Liver (tissue), 9 donors: ENCODE measurements around the gene FLVCR2. TPM values are rescaled to one million over a fixed set of nuclear protein-coding genes. Genes with fewer than 3 reads are reported as not detected.

ENCODE experiments used
- DNase-seq: peaks from one replicate; pipeline ENCODE4 v3.0.0-alpha.2; 2017; ENCODE audit warnings: low spot score
- H3K27ac ChIP-seq, 2 donors: one replicate each; pipeline ENCODE4 v1.7.0; 2013; ENCODE audit warnings: inconsistent platforms in 2 of 2, low read length in 2 of 2, control low read depth in 1 of 2, low read depth in 1 of 2, mild to moderate bottlenecking in 1 of 2
- H3K27me3 ChIP-seq, 4 donors: one replicate each; pipeline versions ENCODE4 v1.6.1 to v1.7.0; 2013; ENCODE audit warnings: low read length in 3 of 4, inconsistent platforms in 1 of 4, mild to moderate bottlenecking in 1 of 4, moderate library complexity in 1 of 4; ENCODE audit not compliant: control insufficient read depth in 4 of 4, insufficient read depth in 4 of 4
- H3K36me3 ChIP-seq, 4 donors: one replicate each; pipeline versions ENCODE4 v1.6.1 to v1.7.0; 2013; ENCODE audit warnings: low read length in 3 of 4, mild to moderate bottlenecking in 3 of 4, low read depth in 1 of 4, moderate library complexity in 1 of 4; ENCODE audit not compliant: control insufficient read depth in 4 of 4, insufficient read depth in 3 of 4
- H3K4me1 ChIP-seq, 4 donors: one replicate each; pipeline versions ENCODE4 v1.6.1 to v1.7.0; 2013; ENCODE audit warnings: low read length in 3 of 4, mild to moderate bottlenecking in 3 of 4, moderate library complexity in 1 of 4; ENCODE audit not compliant: control insufficient read depth in 4 of 4, insufficient read depth in 4 of 4
- H3K4me3 ChIP-seq, 3 donors: one replicate each; pipeline versions ENCODE4 v1.6.1 to v1.7.0; 2013; ENCODE audit warnings: low read length in 3 of 3, control low read depth in 1 of 3, low read depth in 1 of 3, mild to moderate bottlenecking in 1 of 3
- H3K9ac ChIP-seq, 2 donors: one replicate each; pipeline ENCODE4 v1.7.0; 2013; ENCODE audit warnings: low read length in 2 of 2, mild to moderate bottlenecking in 2 of 2, moderate library complexity in 2 of 2, control low read depth in 1 of 2, low read depth in 1 of 2
- H3K9me3 ChIP-seq, 4 donors: one replicate each; pipeline versions ENCODE4 v1.6.1 to v1.7.0; 2013; ENCODE audit warnings: low read length in 3 of 4; ENCODE audit not compliant: control insufficient read depth in 4 of 4
- CTCF ChIP-seq: fragments of 150-350 bp; IDR thresholded peaks from 2 replicates; pipeline ENCODE4 v1.5.1; 2017; ENCODE audit warnings: improper control_type of control experiment, low read depth, low read length; ENCODE audit not compliant: missing input control
- EGR1 ChIP-seq, 2 donors: IDR thresholded peaks; 2 replicates each; pipeline ENCODE4 v1.6.1; 2016 to 2018; ENCODE audit warnings: antibody characterized with exemption in 2 of 2, low read depth in 2 of 2
- FOXA1 ChIP-seq: IDR thresholded peaks from 2 replicates; pipeline ENCODE4 v1.6.1; 2016; ENCODE audit warnings: antibody characterized with exemption
- FOXA2 ChIP-seq: IDR thresholded peaks from 2 replicates; pipeline ENCODE4 v1.6.1; 2016; ENCODE audit warnings: antibody characterized with exemption
- GABPA ChIP-seq, 2 donors: IDR thresholded peaks in 1 of 2; conservative IDR thresholded peaks in 1 of 2; 2 replicates each; pipeline ENCODE4 v1.6.1; 2016; ENCODE audit warnings: antibody characterized with exemption in 2 of 2, mild to moderate bottlenecking in 1 of 2, moderate library complexity in 1 of 2
- HNF4A ChIP-seq, 2 donors: conservative IDR thresholded peaks; 2 replicates each; pipeline ENCODE4 v1.6.1; 2016; ENCODE audit warnings: antibody characterized with exemption in 2 of 2, mild to moderate bottlenecking in 2 of 2
- HNF4G ChIP-seq: IDR thresholded peaks from 2 replicates; pipeline ENCODE4 v1.6.1; 2016; ENCODE audit warnings: antibody characterized with exemption
- JUND ChIP-seq, 2 donors: IDR thresholded peaks; 2 replicates each; pipeline ENCODE4 v1.6.1; 2016; ENCODE audit warnings: antibody characterized with exemption in 2 of 2
- NR2F2 ChIP-seq: IDR thresholded peaks from 2 replicates; pipeline ENCODE4 v1.6.1; 2016; ENCODE audit warnings: antibody characterized with exemption
- RAD21 ChIP-seq, 2 donors: IDR thresholded peaks; 2 replicates each; pipeline ENCODE4 v1.6.1; 2016; ENCODE audit warnings: antibody characterized with exemption in 2 of 2, mild to moderate bottlenecking in 2 of 2
- REST ChIP-seq: IDR thresholded peaks from 2 replicates; pipeline ENCODE4 v1.6.1; 2016; ENCODE audit warnings: antibody characterized with exemption, mild to moderate bottlenecking
- RXRA ChIP-seq, 2 donors: IDR thresholded peaks; 2 replicates each; pipeline ENCODE4 v1.6.1; 2017 to 2018; ENCODE audit warnings: antibody characterized with exemption in 2 of 2, mild to moderate bottlenecking in 1 of 2
- SP1 ChIP-seq: IDR thresholded peaks from 2 replicates; pipeline ENCODE4 v1.6.1; 2018; ENCODE audit warnings: antibody characterized with exemption, mild to moderate bottlenecking
- TAF1 ChIP-seq: conservative IDR thresholded peaks from 2 replicates; pipeline ENCODE4 v1.6.1; 2016; ENCODE audit warnings: antibody characterized with exemption, mild to moderate bottlenecking
- YY1 ChIP-seq: IDR thresholded peaks from 2 replicates; pipeline ENCODE4 v1.6.1; 2016; ENCODE audit warnings: antibody characterized with exemption, mild to moderate bottlenecking
- ZBTB33 ChIP-seq: IDR thresholded peaks from 2 replicates; pipeline ENCODE4 v1.6.1; 2016; ENCODE audit warnings: antibody characterized with exemption
- WGBS: extraction: QIAGEN DNeasy Blood & Tissue Kit; methylation state at CpG from one replicate; pipeline ENCODE4 v1.1.7; 2013; 5-methylcytosine and 5-hydroxymethylcytosine counted together
- polyA plus RNA-seq, 2 donors: library from polyadenylated mRNA; stranded (reverse) in 1 of 2; unstranded in 1 of 2; fragments of 200-250 nt in 1 of 2; fragments of >200 nt in 1 of 2; fragmentation: Nextera tagmentation in 1 of 2; extraction: Ambion mirVana in 1 of 2; gene quantifications; one replicate each; pipeline versions ENCODE4 v1.2.1 to v1.2.3, GENCODE V29; 2013 to 2015
- total RNA-seq, 2 donors: library from RNA; depleted of rRNA; stranded (reverse); fragments of >200 nt; gene quantifications; one replicate each; pipeline ENCODE4 v1.2.3, GENCODE V29; 2014
- TF ChIP-seq, protein P1 (sequence below): IDR thresholded peaks from 2 replicates; pipeline ENCODE4 v1.6.1; 2016; ENCODE audit warnings: antibody characterized with exemption
- TF ChIP-seq, protein P2 (sequence below): IDR thresholded peaks from 2 replicates; pipeline ENCODE4 v1.6.1; 2016; ENCODE audit warnings: antibody characterized with exemption
- donor health status: healthy.
- donor health status: healthy.
- donor health status: healthy.
- donor health status: healthy.
- donor health status: healthy.

The FLVCR2 gene
- total and polyA plus RNA-seq, 4 donors: 8.7 to 13.1 (median 11.3) TPM

GRCh38 chr14:75548544-75548943, 29.9 kb upstream of the FLVCR2 start (continued):
- TF ChIP-seq HNF4G (no peak), NR2F2 (no peak), YY1 (peak; percentile 15)

DNA sequence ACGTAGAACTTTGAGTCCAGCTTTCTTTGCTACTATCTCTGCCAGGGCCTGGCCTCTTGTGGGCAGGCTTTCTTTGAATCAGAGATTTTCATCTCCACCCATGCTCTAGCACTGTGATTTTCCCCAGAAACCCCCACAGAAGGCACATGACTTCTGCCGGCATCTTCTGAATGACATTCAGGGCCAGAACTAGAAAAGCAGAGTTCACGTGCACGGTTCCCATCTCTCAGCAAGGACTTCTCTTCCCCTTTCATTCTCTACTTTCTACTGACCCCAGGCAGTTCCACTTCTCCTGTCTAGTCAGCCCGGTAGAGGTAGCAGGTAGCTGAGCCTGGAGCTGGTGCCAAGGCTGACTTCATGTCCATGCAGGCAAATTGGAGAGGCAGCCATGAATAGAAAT, 29.3 kb upstream of the FLVCR2 start:
- Histone ChIP-seq H3K9ac (no peak overlapping the region), H3K4me3 (no peak overlapping the region), H3K4me1 (peaks cover 0 to 4% (median 0%) of the 10 kb centered on the region in 4 donors), H3K27me3 (no peaks in the 10 kb centered on the region), H3K36me3 (no peaks in the 10 kb centered on the region), H3K9me3 (no peaks in the 10 kb centered on the region), H3K27ac (no peak overlapping the region)
- DNase-seq: no peak
- TF ChIP-seq GABPA (IDR thresholded peaks at IDR 0.05 in 1 of 2, conservative IDR thresholded peaks at IDR 0.05 in 1 of 2): no peak
- no peak for TF ChIP-seq EGR1 (IDR thresholded peaks at IDR 0.05; ENCODE audit: low read depth in 2 of 2)
- no peak for TF ChIP-seq RAD21 (IDR thresholded peaks at IDR 0.05)
- TF ChIP-seq, protein P1, sequence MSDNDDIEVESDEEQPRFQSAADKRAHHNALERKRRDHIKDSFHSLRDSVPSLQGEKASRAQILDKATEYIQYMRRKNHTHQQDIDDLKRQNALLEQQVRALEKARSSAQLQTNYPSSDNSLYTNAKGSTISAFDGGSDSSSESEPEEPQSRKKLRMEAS: no peak
- no peak for TF ChIP-seq RXRA (IDR thresholded peaks at IDR 0.05)
- TF ChIP-seq, protein P2, sequence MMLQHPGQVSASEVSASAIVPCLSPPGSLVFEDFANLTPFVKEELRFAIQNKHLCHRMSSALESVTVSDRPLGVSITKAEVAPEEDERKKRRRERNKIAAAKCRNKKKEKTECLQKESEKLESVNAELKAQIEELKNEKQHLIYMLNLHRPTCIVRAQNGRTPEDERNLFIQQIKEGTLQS: no peak
- no peak for TF ChIP-seq YY1
- no peak for TF ChIP-seq HNF4A (conservative IDR thresholded peaks at IDR 0.05)
- no peak for TF ChIP-seq NR2F2
- no peak for TF ChIP-seq HNF4G
- no peak for TF ChIP-seq FOXA1
- no peak for TF ChIP-seq JUND (IDR thresholded peaks at IDR 0.05)
- no peak for TF ChIP-seq TAF1
- TF ChIP-seq FOXA2: no peak
- no peak for TF ChIP-seq CTCF
- TF ChIP-seq ZBTB33: no peak
- no peak for TF ChIP-seq REST
- TF ChIP-seq SP1: no peak
- 83% methylated on average over 5 of the region's 5 CpGs for WGBS
